Stimulated activated CD4-positive, alpha-beta T cell treated with anti-CD3 and anti-CD28 coated beads, TNF-alpha, amount 100 ng/mL, for 1 hour (primary cell): ENCODE measurements around the gene GSE1.
A peak's percentile ranks its signal among the peaks of the same experiment; 100 is the strongest.

ENCODE experiments used
- DNase-seq, 3 donors: peaks; one replicate each; pipeline ENCODE4 v3.0.0-alpha.2; 2020; ENCODE audit warnings: low read depth in 3 of 3, low spot score in 1 of 3

Gene GSE1

DNA sequence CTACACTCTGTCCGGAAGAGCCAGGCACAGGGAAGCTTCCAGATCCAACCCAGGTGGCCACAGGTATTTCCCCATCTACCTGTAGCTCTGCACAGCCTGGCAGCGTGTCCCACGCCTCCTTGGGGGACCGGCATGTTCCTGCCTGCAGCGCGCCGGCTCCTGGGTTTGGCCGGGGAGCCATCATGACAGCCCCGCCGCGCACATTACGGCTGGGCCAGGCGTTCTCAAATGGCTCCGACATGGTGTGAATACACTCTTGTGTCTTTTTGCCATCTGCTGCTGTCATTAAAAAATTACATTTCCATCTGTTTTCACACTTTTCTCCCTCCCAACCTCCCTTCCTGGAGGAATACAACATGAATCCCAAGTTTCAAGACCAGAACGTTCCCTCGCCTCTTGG, 83.7 kb downstream of the GSE1 start:
- no peak for DNase-seq

DNA sequence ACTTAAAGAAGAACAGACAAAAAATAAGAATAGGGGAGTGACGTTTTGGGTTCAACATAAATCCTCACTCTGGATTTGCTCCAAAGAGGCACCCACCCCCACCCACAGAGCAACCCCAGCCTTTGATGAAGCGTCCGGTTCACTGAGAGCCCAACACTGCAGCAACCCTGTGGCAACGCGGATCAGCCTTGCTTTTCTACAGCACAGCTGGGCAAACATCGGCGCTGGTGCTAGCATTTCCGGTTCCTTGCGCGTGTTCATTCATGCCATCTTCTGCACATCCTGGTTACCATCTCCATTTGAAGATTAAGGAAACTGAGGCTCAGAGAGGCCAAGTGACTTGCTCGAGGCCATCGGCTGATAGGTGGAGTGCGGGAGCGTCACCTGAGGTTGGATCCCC, 84.3 kb downstream of the GSE1 start:
- DNase-seq = no peak

DNA sequence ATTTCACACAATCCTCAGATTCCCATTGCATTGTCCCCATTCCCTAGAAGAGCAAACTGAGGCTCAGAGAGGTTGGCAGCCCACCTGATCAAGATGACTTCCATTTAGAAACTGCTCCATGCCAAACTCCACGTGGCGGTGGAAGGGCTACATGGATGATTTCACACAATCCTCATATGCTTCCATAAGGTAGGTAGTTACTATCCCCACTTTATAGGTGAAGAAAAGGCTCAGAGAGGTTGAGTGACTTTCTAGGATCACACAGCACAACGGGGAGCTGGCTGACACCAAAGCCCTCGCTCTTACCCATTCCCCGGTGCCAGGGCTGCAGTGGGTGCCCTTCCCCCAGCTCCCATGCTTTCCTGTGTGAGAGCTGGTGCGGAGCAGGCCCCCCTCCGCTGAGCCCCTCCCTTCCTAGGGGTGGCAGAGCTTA, 85.4 kb downstream of the GSE1 start:
- DNase-seq = no peak

DNA sequence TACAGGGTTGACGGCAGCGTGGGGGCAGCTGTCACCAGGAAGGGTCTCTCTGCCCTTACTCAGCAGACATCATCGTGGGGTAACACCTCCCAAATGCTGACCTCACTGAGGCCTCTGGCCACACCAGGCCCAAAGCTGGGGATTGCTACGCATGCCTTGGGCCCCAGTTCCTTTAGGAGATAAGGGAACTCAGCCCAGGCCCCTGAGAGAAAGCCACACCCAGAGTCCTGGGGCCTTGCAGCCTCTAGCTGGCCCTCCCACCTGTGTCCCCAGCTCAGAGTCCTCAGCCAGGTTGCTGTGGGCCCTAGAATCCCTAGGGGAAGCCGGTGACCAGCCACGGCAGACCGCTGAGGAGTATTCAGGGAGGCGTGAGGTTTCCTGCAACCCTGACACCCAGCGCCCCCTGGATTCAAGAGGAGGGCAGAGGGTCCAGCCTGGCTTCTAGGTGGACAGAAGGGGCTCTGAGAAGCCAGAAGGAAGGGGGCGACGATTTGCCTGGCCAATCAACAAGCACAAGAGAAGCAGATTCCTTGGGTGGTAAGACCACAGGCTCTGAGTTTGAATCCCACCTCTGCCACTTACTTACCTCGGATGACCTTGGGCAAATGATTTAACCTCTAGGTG, 85.9 kb downstream of the GSE1 start:
- DNase-seq = no peak

DNA sequence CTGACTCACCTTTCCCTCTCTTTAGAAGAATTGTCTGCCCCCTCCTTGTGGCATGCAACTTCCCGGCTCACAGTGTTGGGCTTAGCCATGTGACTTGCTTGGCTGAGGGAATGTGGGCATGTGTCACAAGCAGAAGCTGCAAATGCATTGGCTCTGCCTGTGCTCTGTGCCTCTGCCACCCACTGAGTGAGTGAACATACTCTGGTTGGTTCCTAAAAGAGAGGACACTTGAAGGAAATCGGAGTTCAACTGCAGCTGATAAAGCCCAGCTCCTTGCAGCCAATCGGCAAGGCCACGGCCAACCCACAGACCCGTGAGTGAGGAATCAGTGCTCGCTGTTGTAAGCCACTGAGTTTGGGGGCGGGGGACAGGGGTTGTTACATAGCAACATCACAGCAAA, 86.5 kb downstream of the GSE1 start:
- no peak for DNase-seq

DNA sequence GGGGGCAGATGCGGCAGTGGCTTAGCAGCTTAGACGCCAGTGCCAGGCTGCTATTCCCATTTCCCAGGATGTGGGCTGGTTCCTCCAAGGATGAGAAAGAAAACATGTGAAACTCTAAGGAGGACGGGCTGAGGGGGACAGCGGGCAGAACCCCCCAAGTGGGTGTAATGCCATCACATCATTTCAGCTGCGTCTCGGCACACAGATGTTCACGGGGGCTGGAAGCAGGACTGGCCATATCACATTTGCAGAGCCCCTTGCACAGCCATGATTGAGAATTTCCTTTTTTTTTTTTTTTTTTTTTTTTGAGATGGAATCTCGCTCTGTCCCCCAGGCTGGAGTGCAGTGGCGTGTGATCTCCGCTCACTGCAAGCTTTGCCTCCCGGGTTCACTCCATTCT, 90.9 kb downstream of the GSE1 start:
- no peak for DNase-seq

DNA sequence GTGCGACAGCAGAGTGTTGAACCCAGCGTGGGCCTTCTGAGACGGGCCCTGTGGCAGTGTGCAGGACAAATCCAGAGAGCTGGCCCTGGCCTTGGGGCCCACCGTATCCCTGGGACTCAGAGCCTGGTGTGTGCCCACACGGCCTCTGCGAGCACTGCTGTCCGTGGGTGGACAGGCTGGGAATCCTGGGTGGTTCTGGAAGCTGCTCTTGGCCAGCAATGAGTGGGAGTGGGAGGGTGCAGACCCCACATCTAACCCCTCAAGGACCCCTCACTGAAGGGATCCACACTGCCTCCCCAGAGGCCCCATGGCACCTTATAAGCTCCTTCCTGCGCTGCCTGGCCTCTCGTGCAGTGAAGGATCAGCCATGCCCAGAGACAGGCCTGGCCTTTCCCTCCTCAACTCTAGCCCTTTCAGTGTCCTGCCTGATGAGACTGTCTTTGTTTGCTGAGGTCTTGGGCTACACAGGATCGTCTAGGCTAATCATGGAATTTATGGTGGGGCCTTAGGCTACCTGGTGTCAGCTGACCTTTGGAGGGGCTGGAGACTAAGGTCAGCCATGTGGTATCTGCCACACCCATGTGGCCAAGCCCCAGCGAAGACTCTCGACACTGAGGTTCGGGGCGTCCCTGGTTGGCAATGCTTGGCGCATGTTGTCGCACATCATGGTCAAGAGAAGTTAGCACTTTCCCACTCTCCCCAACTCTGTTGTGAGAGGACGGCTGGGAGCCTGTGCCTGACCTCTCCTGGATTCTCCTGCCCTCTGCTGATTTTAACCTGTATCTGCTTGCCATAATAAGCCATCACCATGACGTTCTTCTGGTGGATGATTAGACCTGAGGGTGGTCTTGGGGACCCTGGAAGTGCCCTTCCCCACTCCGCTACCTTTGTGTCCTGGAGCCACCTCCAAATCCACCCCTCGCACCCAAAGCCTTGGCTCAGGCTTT, 92.1 kb downstream of the GSE1 start:
- no peak for DNase-seq

DNA sequence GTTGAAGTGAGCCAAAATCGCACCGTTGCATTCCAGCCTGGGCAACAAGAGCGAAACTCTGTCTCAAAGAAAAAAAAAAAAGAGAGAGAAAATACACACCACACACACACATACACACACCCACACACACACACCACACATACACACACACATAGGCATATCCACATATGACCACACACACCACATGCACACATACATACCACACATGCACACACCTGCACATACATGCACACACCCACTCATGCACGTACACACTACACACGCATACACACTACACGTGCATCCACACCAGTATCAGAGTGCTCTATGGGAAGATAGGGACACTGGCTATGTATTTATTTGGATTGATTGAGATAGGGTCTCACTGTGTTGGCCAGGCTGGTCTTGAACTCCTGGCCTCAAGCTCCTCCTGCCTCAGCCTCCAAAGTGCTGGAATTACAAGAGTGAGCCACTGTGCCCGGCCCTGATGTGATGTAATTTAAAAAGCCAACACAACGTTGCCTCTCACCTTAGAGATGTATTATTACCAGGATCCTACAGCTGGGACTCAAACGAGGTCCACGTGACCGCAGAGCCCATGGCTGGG, 93.4 kb downstream of the GSE1 start:
- no peak for DNase-seq

DNA sequence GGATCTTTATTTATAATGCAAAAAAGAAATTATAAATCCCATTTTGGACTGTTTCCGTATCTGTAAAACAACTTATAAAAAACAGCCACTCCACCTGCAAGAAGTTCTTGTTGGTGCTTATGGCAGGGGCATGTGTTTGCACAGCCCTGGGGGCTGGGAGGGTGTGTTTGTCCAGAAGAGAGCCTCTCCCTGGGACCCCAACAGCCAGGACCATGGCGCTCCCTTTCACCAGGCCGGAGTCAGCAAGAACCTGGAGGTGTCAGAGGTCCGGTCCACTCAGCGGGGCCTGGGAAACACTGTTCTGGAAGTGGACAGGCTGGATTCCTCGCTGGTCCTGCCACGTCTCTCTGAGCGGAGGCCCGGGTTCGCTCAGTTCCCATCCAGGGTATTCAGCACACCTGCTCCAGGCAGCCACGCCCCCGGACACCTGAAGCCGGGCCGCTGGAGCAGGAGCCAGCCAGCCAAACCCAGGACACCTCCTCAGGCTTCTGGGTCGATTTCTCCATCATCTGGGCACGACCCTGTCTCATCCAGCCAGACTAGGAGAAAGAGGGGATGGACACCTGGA, 94.5 kb downstream of the GSE1 start:
- DNase-seq = no peak

DNA sequence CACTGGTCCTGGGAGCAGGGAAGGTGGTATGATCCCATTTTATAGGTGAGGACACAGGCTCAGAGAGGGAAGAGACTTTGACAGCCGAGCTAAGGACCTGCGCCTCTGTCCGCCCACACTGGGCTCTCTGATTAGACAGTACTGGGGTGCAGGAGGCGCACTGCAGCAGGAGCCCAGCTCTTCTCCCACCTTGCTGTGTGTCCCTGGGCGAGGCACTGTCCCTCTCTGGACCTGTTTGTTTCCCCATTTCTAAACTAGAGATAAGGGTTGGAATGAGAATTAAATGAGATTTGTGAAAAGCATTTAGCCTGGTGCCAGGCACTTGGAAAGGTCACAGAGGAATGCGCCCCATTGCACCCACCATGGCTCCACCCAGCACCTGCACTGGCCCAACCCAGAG, 95.2 kb downstream of the GSE1 start:
- DNase-seq = no peak

DNA sequence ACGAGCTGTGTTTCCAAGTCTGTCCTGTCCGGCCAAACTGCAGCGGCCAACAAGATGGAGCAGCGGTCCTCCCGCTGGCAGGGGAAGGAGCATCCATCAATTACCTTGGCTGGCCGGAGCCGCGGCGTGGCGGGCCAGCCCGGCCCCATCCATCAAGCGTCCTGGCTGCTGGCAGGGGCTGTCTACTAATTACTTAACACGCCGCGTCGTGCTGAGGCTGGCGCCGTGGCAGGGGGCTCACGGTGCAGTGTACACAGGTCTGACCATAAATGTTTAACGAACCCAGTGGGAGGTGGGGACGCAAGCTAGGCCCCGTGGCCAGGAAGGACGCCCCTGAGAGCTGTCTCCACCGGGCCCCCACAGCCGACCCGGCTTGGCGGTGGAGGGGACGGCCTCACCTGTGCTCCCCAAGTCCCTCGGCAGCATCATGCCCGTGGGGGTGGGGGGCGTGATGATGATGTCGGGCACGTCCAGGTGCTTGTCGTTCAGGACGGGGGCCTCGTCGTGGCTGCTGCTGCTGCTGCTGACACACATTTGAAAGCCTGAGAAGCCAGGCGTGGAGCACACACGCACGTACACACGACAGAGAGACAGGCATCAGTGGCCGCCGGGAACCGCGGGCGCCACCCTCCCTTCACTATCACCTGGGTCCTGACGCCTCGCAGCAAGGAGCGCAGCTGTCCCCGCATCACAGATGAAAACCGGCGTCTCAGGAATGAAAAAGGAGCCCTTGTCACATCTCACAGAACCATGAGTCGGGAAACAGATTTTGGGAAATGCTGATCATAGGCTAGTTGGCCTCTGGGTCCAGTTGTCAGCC, 96.9 kb downstream of the GSE1 start:
- no peak for DNase-seq

DNA sequence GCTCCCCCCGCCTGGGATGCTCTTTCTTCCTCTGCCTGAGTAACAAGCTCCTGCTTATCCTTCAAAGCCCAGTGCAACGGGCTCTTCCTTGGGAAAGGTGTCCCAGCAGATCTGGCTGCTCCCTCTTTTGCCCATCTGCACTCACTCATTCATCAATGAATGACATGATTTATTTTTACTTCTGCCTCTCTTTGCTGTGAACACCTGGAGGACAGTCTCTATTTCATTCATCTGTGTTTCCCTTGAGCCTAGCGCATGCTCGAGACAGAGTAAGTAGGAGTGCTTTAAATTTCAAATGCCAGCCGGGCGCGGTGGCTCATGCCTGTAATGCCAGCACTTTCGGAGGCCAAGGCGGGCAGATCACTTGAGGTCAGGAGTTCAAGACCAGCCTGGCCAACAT, 97.6 kb downstream of the GSE1 start:
- no peak for DNase-seq

DNA sequence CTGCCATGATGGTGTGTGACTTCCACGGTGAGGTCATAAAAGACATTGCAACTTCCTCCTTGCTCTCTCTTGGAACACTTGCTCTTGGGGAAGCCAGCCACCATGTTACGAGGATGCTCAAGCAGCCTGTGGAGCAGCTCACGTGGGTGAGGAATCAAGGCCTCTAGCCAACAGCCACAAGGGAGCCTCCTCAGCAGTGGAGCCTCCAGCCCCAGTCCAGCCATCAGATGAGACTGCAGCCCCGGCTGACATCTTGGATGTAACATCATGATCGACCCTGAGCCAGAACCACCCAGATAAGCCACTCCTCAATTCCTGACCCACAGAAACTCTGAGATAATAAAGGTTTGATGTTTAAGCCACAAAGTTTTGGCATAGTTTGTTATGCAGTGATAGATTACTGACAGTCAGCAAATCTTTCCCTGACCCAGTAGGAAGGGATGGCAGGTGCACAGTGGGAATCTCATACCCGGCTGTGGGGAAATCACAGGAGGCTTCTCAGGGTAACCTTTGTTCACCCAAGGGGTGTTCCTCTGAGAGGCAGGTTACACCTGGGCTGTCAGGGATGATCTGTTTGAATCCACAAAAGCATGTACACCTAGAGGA, 99.0 kb downstream of the GSE1 start:
- DNase-seq = no peak

DNA sequence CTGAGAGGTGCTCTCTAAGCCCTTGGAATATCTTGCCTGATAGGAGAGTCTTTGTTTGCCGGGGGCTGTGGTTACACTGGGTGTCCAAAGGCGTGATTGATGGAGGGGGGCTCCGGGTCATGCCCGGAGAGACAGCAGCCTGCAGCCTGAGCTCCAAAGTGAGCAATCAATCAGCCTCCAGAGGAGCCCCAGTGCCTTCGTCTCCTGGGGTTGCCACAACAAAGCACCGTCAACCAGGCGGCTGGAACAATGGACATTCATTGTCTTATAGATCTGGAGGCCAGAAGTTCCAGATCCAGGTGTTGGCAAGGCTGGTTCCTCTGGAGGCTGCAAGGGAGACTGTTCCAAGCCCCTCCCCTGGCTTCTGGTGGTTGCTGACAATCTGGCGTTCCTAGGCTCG, 99.7 kb downstream of the GSE1 start:
- DNase-seq = no peak

DNA sequence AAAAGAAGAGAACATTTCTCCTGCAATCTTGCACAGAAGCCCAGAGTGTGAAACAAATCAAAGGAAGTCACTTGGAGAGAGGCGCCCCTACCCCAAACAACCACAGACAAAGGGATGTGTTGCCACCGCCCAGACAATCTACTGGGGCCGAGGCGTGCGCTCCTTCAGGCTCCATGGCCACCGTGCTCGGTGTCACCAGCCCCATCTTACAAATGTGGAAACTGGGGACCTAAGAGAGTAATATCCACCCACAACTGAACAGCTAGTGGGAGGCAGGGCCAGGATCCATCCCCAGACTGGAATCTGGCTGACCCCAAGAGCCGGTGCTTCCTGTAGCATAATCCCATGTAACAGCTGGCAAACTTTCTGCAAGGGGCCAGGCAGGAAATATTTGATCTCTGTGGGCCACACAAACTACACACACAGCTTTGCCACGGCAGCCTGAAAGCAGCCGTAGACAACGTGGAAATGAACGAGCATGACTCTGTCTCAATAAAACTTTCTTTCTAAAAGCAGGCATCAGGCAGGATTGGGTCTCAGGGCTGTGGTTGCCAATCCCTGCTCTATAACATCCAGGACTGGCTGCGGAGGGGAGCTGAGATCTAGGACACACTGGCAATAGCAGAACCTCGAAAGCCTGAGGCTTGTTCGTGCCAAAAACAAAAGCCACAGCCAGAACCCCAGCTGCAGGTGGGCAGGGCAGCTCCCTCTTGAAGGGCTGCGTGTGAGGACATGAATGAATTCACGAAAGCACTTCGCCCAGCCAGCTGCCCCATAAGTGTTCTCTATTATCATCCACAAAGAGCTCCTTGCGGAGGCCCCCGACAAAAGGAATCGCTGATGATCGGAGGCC, 102.3 kb downstream of the GSE1 start:
- DNase-seq = no peak

DNA sequence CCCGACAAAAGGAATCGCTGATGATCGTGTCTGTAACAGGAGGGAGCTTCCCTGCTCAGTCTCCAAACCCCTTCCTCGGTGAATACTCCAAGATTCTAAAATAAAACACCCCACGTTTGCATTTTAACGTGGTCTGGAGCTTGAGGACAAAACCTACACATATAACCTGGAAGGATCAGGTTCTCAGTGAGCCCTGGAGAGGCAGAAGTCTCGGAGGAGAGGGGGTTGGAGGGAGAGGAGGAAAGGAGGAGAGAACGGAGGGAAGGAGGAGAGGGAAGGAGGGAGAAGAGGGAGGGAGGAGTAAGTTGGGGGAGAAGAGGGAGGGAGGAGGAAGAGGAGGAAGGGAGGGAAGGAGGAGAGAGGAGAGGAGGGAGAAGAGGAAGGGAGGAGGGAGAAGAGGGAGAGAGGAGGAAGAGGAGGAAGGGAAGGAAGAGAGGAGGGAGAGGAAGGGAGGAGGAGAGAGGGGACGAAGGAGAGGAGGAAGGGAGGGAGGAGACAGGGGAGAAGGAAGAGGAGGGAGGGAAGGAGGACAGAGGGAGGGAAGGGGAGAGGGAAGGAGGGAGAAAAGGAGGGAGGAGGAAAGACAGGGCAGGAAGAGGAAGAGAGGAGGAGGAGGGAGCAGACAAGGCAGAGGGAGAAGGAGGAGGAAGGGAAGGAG, 103.0 kb downstream of the GSE1 start:
- no peak for DNase-seq

DNA sequence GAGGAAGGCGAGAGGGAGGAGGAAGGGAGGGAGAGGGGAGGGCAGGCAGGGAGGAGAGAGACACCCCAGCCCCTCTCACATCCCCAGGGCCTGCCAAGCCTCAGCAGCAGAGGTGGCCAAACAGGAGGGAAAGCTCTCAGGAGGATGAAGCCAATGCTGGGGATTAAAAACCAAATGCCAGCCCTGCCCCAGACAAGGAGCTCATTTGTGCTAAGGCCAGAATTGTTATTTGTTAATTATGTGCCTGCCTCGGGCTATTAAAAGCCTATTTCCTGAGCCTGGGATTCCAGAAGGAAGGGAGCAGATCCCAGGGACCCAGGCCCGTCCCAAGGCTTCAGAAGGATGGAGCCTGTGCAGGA, 103.5 kb downstream of the GSE1 start:
- no peak for DNase-seq

DNA sequence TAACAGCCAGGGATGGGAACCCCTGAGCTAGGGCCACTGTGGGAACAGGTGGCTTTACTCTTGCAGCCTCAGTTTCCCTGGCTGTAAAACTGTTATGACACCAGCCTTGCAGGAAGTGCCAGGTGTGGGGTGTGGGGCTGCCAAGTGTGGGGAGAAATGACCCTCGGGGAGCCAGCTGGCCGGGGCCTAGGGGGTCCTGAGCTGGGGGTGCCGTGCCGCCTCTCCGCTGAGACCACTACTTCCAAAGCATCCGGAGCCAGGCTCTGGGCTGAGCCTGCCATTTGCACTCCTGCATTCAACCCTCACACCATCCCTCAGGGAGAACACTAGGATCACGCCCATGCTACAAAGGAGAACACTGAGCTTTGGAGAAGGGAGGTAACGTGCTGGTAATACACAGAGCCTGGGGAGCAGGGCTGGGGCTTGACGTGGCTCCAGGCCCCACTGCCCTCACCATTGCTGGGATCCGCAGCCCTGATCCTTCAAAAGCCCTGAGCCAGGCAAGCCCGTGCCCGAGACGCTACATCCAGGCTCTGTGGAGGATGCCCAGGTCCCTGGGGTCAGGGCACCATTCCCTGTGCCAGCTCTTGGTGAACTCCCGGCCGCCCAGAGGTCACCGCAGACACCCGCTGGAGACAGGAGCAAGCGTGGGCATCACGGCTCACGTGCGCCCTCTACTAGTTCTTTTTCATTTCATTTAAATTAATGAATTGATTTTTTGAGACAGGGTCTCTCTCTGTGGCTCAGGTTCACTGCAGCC, 104.5 kb downstream of the GSE1 start:
- peak in 2 of 3 donors; percentile 7 to 14 for DNase-seq

DNA sequence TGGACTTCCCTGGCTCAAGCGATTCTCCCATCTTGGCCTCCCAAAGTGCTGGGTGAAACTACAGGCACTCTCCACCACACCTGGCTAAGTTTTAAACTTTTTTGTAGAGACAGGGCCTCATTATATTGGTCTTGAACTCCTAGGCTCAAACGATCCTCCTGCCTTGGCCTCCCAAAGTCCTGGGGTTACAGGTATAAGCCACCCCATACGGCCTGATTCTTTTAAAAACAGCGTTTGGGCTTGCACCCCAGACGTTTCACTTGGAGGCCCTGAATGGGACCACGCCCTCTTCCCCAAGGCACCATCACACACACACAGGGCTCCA, 105.0 kb downstream of the GSE1 start:
- no peak for DNase-seq
